ENCODE data around the gene TRPV3. TPM values are rescaled to one million over a fixed set of nuclear protein-coding genes. Genes with fewer than 3 reads are reported as not detected.

Gene TRPV3
- total and polyA plus RNA-seq, 4 donors = 0.04 to 0.38 (median 0.26) TPM

DNA sequence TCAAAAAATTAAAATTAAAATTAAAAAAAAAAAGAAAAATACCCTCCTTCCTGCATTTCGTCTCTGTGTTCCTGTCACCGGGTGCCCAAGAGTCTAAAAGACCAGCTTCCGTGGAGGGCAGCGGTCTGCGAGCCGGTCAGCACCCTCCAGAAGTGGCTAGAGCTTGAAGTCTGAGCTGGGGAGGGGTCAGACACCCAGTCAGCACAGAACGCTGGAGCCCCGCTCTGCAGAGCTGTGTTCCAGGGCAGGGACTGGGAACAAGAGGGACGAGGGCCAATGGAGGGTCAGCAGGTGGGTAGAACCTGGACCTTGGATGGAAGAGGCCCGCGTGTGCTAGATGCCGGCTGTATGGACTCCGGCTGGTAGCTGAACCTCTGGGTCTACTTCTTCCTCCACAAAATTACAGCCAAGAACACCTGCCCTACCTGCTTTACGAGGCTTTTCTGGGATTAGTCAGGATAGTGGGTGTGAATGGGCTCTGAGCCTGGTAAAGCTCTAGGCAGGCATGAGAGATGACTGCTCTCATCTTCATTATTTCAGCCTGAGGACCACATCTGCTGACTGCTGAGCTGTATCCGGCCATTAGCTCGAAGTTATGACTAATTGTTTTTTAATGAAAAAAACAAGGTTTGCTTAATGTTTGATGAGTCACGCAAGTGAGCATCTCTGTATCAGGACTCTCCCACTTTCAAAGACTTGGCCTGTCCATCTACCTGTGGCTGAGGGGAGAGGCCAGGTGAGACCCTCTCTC is 45.7 kb upstream of the TRPV3 start:
- H3K36me3 ChIP-seq (ENCODE audit: control insufficient read depth in 4 of 4, insufficient read depth in 3 of 4, low read depth in 1 of 4, low read length in 3 of 4) = peaks cover 0 to 25% (median 17%) of the 10 kb centered on the region in 4 donors
- H3K4me3 ChIP-seq (ENCODE audit: low read depth in 1 of 3, low read length in 3 of 3) = no peak overlapping the region
- 96% methylated on average over 17 of the region's 17 CpGs for WGBS
- H3K4me1 ChIP-seq (ENCODE audit: control insufficient read depth in 4 of 4, insufficient read depth in 4 of 4, low read length in 3 of 4) = no peaks in the 10 kb centered on the region
- H3K27ac ChIP-seq (ENCODE audit: low read depth in 1 of 2, low read length in 2 of 2) = no peak overlapping the region
- no peaks in the 10 kb centered on the region for H3K27me3 ChIP-seq (ENCODE audit: control insufficient read depth in 4 of 4, insufficient read depth in 4 of 4, low read length in 3 of 4)
- no peak for DNase-seq (ENCODE audit: low spot score)
- TF ChIP-seq HNF4A (conservative IDR thresholded peaks at IDR 0.05) (no peak), JUND (IDR thresholded peaks at IDR 0.05) (no peak), YY1 (IDR thresholded peaks at IDR 0.05) (no peak), FOXA2 (IDR thresholded peaks at IDR 0.05) (no peak), GABPA (IDR thresholded peaks at IDR 0.05 in 1 of 2, conservative IDR thresholded peaks at IDR 0.05 in 1 of 2) (no peak), SP1 (IDR thresholded peaks at IDR 0.05) (no peak), RAD21 (IDR thresholded peaks at IDR 0.05) (no peak), HNF4G (IDR thresholded peaks at IDR 0.05) (no peak), EGR1 (IDR thresholded peaks at IDR 0.05; ENCODE audit: low read depth in 2 of 2) (no peak), TAF1 (conservative IDR thresholded peaks at IDR 0.05) (no peak), FOXA1 (IDR thresholded peaks at IDR 0.05) (no peak)
- TF ChIP-seq, protein P1, sequence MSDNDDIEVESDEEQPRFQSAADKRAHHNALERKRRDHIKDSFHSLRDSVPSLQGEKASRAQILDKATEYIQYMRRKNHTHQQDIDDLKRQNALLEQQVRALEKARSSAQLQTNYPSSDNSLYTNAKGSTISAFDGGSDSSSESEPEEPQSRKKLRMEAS (IDR thresholded peaks at IDR 0.05) = no peak
- TF ChIP-seq, protein P2, sequence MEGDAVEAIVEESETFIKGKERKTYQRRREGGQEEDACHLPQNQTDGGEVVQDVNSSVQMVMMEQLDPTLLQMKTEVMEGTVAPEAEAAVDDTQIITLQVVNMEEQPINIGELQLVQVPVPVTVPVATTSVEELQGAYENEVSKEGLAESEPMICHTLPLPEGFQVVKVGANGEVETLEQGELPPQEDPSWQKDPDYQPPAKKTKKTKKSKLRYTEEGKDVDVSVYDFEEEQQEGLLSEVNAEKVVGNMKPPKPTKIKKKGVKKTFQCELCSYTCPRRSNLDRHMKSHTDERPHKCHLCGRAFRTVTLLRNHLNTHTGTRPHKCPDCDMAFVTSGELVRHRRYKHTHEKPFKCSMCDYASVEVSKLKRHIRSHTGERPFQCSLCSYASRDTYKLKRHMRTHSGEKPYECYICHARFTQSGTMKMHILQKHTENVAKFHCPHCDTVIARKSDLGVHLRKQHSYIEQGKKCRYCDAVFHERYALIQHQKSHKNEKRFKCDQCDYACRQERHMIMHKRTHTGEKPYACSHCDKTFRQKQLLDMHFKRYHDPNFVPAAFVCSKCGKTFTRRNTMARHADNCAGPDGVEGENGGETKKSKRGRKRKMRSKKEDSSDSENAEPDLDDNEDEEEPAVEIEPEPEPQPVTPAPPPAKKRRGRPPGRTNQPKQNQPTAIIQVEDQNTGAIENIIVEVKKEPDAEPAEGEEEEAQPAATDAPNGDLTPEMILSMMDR (IDR thresholded peaks at IDR 0.05; ENCODE audit: low read depth, low read length, missing input control) = no peak
- TF ChIP-seq, protein P3, sequence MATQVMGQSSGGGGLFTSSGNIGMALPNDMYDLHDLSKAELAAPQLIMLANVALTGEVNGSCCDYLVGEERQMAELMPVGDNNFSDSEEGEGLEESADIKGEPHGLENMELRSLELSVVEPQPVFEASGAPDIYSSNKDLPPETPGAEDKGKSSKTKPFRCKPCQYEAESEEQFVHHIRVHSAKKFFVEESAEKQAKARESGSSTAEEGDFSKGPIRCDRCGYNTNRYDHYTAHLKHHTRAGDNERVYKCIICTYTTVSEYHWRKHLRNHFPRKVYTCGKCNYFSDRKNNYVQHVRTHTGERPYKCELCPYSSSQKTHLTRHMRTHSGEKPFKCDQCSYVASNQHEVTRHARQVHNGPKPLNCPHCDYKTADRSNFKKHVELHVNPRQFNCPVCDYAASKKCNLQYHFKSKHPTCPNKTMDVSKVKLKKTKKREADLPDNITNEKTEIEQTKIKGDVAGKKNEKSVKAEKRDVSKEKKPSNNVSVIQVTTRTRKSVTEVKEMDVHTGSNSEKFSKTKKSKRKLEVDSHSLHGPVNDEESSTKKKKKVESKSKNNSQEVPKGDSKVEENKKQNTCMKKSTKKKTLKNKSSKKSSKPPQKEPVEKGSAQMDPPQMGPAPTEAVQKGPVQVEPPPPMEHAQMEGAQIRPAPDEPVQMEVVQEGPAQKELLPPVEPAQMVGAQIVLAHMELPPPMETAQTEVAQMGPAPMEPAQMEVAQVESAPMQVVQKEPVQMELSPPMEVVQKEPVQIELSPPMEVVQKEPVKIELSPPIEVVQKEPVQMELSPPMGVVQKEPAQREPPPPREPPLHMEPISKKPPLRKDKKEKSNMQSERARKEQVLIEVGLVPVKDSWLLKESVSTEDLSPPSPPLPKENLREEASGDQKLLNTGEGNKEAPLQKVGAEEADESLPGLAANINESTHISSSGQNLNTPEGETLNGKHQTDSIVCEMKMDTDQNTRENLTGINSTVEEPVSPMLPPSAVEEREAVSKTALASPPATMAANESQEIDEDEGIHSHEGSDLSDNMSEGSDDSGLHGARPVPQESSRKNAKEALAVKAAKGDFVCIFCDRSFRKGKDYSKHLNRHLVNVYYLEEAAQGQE (IDR thresholded peaks at IDR 0.05) = no peak
- TF ChIP-seq, protein P4, sequence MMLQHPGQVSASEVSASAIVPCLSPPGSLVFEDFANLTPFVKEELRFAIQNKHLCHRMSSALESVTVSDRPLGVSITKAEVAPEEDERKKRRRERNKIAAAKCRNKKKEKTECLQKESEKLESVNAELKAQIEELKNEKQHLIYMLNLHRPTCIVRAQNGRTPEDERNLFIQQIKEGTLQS (IDR thresholded peaks at IDR 0.05) = no peak
- TF ChIP-seq, protein P5, sequence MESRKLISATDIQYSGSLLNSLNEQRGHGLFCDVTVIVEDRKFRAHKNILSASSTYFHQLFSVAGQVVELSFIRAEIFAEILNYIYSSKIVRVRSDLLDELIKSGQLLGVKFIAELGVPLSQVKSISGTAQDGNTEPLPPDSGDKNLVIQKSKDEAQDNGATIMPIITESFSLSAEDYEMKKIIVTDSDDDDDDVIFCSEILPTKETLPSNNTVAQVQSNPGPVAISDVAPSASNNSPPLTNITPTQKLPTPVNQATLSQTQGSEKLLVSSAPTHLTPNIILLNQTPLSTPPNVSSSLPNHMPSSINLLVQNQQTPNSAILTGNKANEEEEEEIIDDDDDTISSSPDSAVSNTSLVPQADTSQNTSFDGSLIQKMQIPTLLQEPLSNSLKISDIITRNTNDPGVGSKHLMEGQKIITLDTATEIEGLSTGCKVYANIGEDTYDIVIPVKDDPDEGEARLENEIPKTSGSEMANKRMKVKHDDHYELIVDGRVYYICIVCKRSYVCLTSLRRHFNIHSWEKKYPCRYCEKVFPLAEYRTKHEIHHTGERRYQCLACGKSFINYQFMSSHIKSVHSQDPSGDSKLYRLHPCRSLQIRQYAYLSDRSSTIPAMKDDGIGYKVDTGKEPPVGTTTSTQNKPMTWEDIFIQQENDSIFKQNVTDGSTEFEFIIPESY (IDR thresholded peaks at IDR 0.05) = no peak
- H3K9ac ChIP-seq (ENCODE audit: low read depth in 1 of 2, low read length in 2 of 2) = no peak overlapping the region
- no peaks in the 10 kb centered on the region for H3K9me3 ChIP-seq (ENCODE audit: control insufficient read depth in 4 of 4, low read length in 3 of 4)
